ENCODE results near the gene C2CD2.

Gene C2CD2

GRCh38 chr21:41908829-41909228, 45.0 kb downstream of the C2CD2 start:
- no peak for DNase-seq (ENCODE audit: low read depth)

GRCh38 chr21:41907496-41908258, 46.1 kb downstream of the C2CD2 start:
- DNase-seq (ENCODE audit: low read depth): no peak

GRCh38 chr21:41906770-41907169, 47.0 kb downstream of the C2CD2 start:
- DNase-seq (ENCODE audit: low read depth): no peak

- no peak for DNase-seq (ENCODE audit: low read depth)
Measured at GRCh38 chr21:41903559-41904351, 50.1 kb downstream of the C2CD2 start.

- DNase-seq (ENCODE audit: low read depth): no peak
Measured at GRCh38 chr21:41902946-41903345, 50.9 kb downstream of the C2CD2 start.

- no peak for DNase-seq (ENCODE audit: low read depth)
Measured at GRCh38 chr21:41901782-41902181, 52.0 kb downstream of the C2CD2 start.

GRCh38 chr21:41901099-41901498, 52.7 kb downstream of the C2CD2 start:
- DNase-seq (ENCODE audit: low read depth): no peak

GRCh38 chr21:41900401-41900800, 53.4 kb downstream of the C2CD2 start:
- DNase-seq (ENCODE audit: low read depth): no peak

- no peak for DNase-seq (ENCODE audit: low read depth)
Measured at GRCh38 chr21:41899426-41900202, 54.2 kb downstream of the C2CD2 start.

- no peak for DNase-seq (ENCODE audit: low read depth)
Measured at GRCh38 chr21:41898998-41899397, 54.8 kb downstream of the C2CD2 start.

GRCh38 chr21:41897700-41898099, 56.1 kb downstream of the C2CD2 start:
- DNase-seq (ENCODE audit: low read depth): no peak

- no peak for DNase-seq (ENCODE audit: low read depth)
Measured at GRCh38 chr21:41897047-41897669, 56.7 kb downstream of the C2CD2 start.

- DNase-seq (ENCODE audit: low read depth): peak; percentile 50
Measured at GRCh38 chr21:41895643-41896493, 58.0 kb downstream of the C2CD2 start.

- no peak for DNase-seq (ENCODE audit: low read depth)
Measured at GRCh38 chr21:41894922-41895557, 58.8 kb downstream of the C2CD2 start.

- DNase-seq (ENCODE audit: low read depth): no peak
Measured at GRCh38 chr21:41894511-41894910, 59.3 kb downstream of the C2CD2 start.

GRCh38 chr21:41892726-41893125, 61.1 kb downstream of the C2CD2 start:
- DNase-seq (ENCODE audit: low read depth): no peak

- DNase-seq (ENCODE audit: low read depth): no peak
Measured at GRCh38 chr21:41891132-41891531, 62.7 kb downstream of the C2CD2 start.

- DNase-seq (ENCODE audit: low read depth): no peak
Measured at GRCh38 chr21:41890355-41890754, 63.5 kb downstream of the C2CD2 start.

- no peak for DNase-seq (ENCODE audit: low read depth)
Measured at GRCh38 chr21:41888749-41889376, 65.0 kb downstream of the C2CD2 start.

- no peak for DNase-seq (ENCODE audit: low read depth)
Measured at GRCh38 chr21:41887667-41888066, 66.2 kb downstream of the C2CD2 start.
